Esophagus squamous epithelium (tissue), 4 donors: ENCODE data around the gene GPC6.

ENCODE experiments used
- CTCF ChIP-seq, 6 experiments: fragments of 450-650 bp in 4 of 6; fragments of 200-600 bp in 2 of 6; sonication (generic) in 2 of 6; IDR thresholded peaks; one replicate each; pipeline ENCODE4 v1.5.1; 2016 to 2019; ENCODE audit warnings: antibody characterized with exemption in 6 of 6, mild to moderate bottlenecking in 4 of 6, moderate library complexity in 4 of 6
- POLR2A ChIP-seq, 4 donors: fragments of 450-650 bp; IDR thresholded peaks; one replicate each; pipeline ENCODE4 v1.6.1; 2017; ENCODE audit warnings: antibody characterized with exemption in 4 of 4, mild to moderate bottlenecking in 4 of 4, moderate library complexity in 3 of 4

- TF ChIP-seq CTCF (IDR thresholded peaks at IDR 0.05) (no peak), POLR2A (IDR thresholded peaks at IDR 0.05) (no peak)
Observed at GRCh38 chr13:93872376-93872775, 645.8 kb downstream of the GPC6 start.
